NCI-H2171 treated with DMSO at 0.1 percent for 48 hours (cell line): Measurements from ENCODE around the gene ANKS3.

ENCODE experiments used
- DNase-seq: peaks from one replicate; lab custom pipeline; 2025; lab: John Stamatoyannopoulos, UW

Gene ANKS3

GRCh38 chr16:4734063-4734729, at the start of gene ANKS3, which contains the start of gene DNAAF8:
ANKS3 (minus strand) TSS chr16:4734271; CDS start chr16:4730149, 4,122 bp downstream.
DNAAF8 (plus strand) TSS chr16:4734537; CDS start chr16:4736515, 1,978 bp downstream.
- DNase-seq = peak; percentile 90

GRCh38 chr16:4783251-4783950, 49.3 kb upstream of the ANKS3 start:
- DNase-seq = no peak

GRCh38 chr16:4780235-4780634, 46.2 kb upstream of the ANKS3 start:
- no peak for DNase-seq

GRCh38 chr16:4778050-4778392, 44.0 kb upstream of the ANKS3 start:
- no peak for DNase-seq

- no peak for DNase-seq
Measured at GRCh38 chr16:4777339-4778049, 43.4 kb upstream of the ANKS3 start.

- DNase-seq = no peak
Measured at GRCh38 chr16:4776141-4776705, 42.2 kb upstream of the ANKS3 start.

GRCh38 chr16:4775005-4775404, 40.9 kb upstream of the ANKS3 start:
- no peak for DNase-seq

- DNase-seq = no peak
Measured at GRCh38 chr16:4772351-4772750, 38.3 kb upstream of the ANKS3 start.

GRCh38 chr16:4771646-4772045, 37.6 kb upstream of the ANKS3 start:
- no peak for DNase-seq

- peak; percentile 25 for DNase-seq
Measured at GRCh38 chr16:4769306-4769638, 35.2 kb upstream of the ANKS3 start.

- peak; percentile 96 for DNase-seq
Measured at GRCh38 chr16:4768549-4769305, 34.7 kb upstream of the ANKS3 start.

- DNase-seq = no peak
Measured at GRCh38 chr16:4767872-4768548, 33.9 kb upstream of the ANKS3 start.

GRCh38 chr16:4766875-4767628, 33.0 kb upstream of the ANKS3 start, which contains the start of gene ZNF500:
ZNF500 (minus strand) TSS chr16:4767162; CDS start chr16:4765978, 1,184 bp downstream.
- peak; percentile 93 for DNase-seq

- DNase-seq = no peak
Measured at GRCh38 chr16:4765511-4766474, 31.7 kb upstream of the ANKS3 start.

- DNase-seq = no peak
Measured at GRCh38 chr16:4763791-4764190, 29.7 kb upstream of the ANKS3 start.

- no peak for DNase-seq
Measured at GRCh38 chr16:4762205-4762604, 28.1 kb upstream of the ANKS3 start.

GRCh38 chr16:4760221-4760910, 26.3 kb upstream of the ANKS3 start:
- DNase-seq = no peak

GRCh38 chr16:4755687-4756086, 21.6 kb upstream of the ANKS3 start:
- no peak for DNase-seq

- no peak for DNase-seq
Measured at GRCh38 chr16:4754865-4755264, 20.8 kb upstream of the ANKS3 start.
